Ascending aorta (tissue), 2 donors: Measurements from ENCODE around the gene PRTFDC1. TPM values are rescaled to one million over a fixed set of nuclear protein-coding genes. Genes with fewer than 3 reads are reported as not detected.

ENCODE experiments used
- DNase-seq, 2 donors: peaks; one replicate each; pipeline ENCODE4 v3.0.0-alpha.2; 2019; ENCODE audit warnings: low spot score in 2 of 2
- H3K27ac ChIP-seq, 2 donors: fragments of 200-600 bp; sonication (generic); one replicate each; pipeline ENCODE4 v1.5.1; 2016 to 2017; ENCODE audit warnings: mild to moderate bottlenecking in 1 of 2
- H3K27me3 ChIP-seq: fragments of 200-600 bp; sonication (generic); one replicate; pipeline ENCODE4 v1.5.1; 2017
- H3K36me3 ChIP-seq, 2 donors: fragments of 200-600 bp; sonication (generic); one replicate each; pipeline ENCODE4 v1.5.1; 2016
- H3K4me1 ChIP-seq, 2 donors: fragments of 200-600 bp; sonication (generic); one replicate each; pipeline ENCODE4 v1.5.1; 2016 to 2017; ENCODE audit warnings: mild to moderate bottlenecking in 1 of 2
- H3K4me3 ChIP-seq, 2 donors: fragments of 200-600 bp; sonication (generic); one replicate each; pipeline ENCODE4 v1.5.1; 2016 to 2017; ENCODE audit warnings: mild to moderate bottlenecking in 1 of 2
- H3K9me3 ChIP-seq, 2 donors: fragments of 200-600 bp; sonication (generic); one replicate each; pipeline ENCODE4 v1.5.1; 2016
- intact Hi-C: fragments of 100-400 bp; cut with DNase I; formaldehyde crosslinking; loops from one replicate; pipeline ENCODE4 v1.15.1; 2023
- total RNA-seq: library from RNA; depleted of rRNA; stranded (reverse); fragments of >200 nt; gene quantifications from one replicate; pipeline ENCODE4 v1.1.0, GENCODE V29; 2016
- TF ChIP-seq, protein P1 (sequence below), 3 experiments: fragments of 200-600 bp in 2 of 3; fragments of 450-650 bp in 1 of 3; sonication (generic) in 2 of 3; IDR thresholded peaks; one replicate each; pipeline ENCODE4 v1.5.1; 2016 to 2019; ENCODE audit warnings: antibody characterized with exemption in 3 of 3, mild to moderate bottlenecking in 1 of 3, moderate library complexity in 1 of 3

PRTFDC1 gene
- total RNA-seq, 1 donor from 2014 or later = 3.6 TPM

DNA sequence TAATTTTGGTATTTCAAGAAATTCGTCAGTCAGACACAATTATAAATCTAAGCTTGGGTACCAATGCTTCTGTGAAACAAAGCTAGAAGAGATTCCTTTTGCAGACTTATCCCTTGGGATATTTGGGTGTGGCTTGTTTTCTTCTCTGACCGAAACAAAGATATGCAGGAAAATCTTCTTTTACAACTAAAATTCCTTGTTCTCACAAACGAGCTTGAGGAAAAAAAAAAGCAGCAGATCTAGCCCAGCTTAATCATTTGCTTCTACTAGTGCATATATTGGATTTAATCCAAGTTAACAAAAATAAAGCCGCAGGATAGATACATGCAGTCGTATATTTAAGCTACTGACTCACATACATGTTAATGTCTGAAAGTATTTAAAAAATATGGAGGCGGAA lies 104.2 kb downstream of the PRTFDC1 start:
- H3K36me3 ChIP-seq = no peaks in the 10 kb centered on the region
- intact Hi-C loops = no loop called here
- TF ChIP-seq, protein P1, sequence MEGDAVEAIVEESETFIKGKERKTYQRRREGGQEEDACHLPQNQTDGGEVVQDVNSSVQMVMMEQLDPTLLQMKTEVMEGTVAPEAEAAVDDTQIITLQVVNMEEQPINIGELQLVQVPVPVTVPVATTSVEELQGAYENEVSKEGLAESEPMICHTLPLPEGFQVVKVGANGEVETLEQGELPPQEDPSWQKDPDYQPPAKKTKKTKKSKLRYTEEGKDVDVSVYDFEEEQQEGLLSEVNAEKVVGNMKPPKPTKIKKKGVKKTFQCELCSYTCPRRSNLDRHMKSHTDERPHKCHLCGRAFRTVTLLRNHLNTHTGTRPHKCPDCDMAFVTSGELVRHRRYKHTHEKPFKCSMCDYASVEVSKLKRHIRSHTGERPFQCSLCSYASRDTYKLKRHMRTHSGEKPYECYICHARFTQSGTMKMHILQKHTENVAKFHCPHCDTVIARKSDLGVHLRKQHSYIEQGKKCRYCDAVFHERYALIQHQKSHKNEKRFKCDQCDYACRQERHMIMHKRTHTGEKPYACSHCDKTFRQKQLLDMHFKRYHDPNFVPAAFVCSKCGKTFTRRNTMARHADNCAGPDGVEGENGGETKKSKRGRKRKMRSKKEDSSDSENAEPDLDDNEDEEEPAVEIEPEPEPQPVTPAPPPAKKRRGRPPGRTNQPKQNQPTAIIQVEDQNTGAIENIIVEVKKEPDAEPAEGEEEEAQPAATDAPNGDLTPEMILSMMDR (IDR thresholded peaks at IDR 0.05) = no peak
- DNase-seq = no peak
- H3K4me3 ChIP-seq = no peak overlapping the region
- H3K4me1 ChIP-seq = no peaks in the 10 kb centered on the region
- no peaks in the 10 kb centered on the region for H3K9me3 ChIP-seq
- H3K27ac ChIP-seq = no peak overlapping the region
- no peaks in the 10 kb centered on the region for H3K27me3 ChIP-seq

DNA sequence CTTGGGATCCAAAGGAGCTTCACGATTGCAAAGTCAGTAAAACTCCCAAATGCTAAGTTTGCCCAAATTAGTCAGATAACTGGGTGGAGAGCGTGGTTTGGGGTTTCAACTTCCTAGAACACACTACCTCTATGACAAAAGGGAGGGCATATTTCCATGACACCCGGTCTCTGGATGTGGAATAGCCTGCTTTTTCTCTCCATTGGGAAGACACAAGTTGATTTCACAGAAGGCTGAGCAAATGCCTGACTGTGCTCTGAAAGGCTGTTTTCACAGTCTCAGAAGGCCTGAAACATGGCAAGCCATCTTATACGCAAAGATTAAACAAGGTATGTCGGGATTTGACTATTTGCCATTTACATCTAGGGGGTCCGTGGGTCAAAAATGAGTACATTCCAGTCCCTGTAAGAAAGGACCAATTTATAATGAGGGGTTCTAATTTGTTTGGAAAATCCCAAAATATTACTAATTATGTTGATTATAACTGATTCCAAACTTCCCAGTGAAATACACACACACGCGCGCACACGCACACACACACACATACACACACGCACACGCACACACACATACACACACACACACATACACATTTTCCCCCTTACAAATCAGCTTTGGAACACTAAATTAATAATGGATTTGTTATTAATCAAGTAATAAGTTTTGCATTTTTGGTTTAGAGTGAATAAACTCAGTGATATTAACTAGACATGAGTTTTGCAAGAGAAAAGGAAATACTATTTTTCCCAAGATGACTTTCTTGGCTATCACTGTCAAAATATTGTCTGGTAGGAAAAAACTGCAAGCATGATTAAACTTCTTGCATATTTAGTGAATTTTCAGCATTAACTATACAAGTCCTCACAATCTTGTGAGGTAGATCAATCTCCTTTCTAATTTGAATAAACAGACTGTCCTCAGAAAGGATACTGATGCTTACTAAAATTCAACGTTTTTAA lies 105.0 kb downstream of the PRTFDC1 start:
- H3K27ac ChIP-seq = no peak overlapping the region
- H3K4me3 ChIP-seq = no peak overlapping the region
- DNase-seq = no peak
- H3K9me3 ChIP-seq = no peaks in the 10 kb centered on the region
- no peaks in the 10 kb centered on the region for H3K36me3 ChIP-seq
- TF ChIP-seq, protein P1 (IDR thresholded peaks at IDR 0.05) = no peak
- H3K27me3 ChIP-seq = no peaks in the 10 kb centered on the region
- H3K4me1 ChIP-seq = no peaks in the 10 kb centered on the region
- intact Hi-C loops = no loop called here

DNA sequence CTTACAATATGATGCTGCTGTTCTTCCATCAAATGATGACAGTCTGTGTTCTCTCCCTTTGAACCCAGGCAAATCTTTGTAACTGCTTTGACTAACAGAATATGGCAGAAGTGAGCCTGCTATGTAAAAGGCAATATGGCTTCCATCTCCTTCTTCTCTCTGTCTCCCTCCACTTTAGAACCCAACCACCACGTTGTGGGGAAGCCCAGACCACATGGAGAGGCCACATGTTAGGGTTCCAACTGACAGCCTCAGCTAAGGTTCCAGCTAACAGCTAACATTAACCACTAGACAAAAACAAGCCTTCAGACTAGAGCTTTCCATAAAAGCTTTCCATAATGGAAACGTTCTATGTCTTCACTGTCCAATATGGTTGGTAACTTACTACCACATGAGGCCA lies 107.7 kb downstream of the PRTFDC1 start:
- Histone ChIP-seq H3K27ac (no peak overlapping the region), H3K36me3 (no peaks in the 10 kb centered on the region), H3K4me1 (no peaks in the 10 kb centered on the region), H3K4me3 (no peak overlapping the region), H3K9me3 (no peaks in the 10 kb centered on the region), H3K27me3 (no peaks in the 10 kb centered on the region)
- TF ChIP-seq, protein P1 (IDR thresholded peaks at IDR 0.05) = no peak
- DNase-seq = no peak
- intact Hi-C loops = no loop called here

DNA sequence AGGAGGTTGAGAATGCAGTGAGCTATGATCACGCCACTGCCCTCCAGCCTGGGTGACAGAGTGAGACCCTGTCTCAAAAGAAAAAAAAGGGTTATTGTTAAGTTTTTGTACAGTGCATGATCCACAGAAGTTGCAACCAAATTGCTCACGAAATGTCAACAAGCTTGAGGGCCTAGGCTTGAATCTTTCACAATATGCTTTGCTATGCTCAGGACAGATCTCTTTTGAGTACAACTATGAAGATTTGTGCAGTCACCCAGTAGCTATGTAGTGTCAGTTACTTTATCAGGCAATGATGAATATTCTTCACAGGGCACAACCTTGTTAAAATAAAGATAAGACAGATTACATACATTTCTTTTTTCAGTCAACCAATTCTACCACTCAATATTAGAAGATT lies 109.2 kb downstream of the PRTFDC1 start:
- Histone ChIP-seq H3K36me3 (no peaks in the 10 kb centered on the region), H3K9me3 (no peaks in the 10 kb centered on the region), H3K4me1 (no peaks in the 10 kb centered on the region), H3K27me3 (no peaks in the 10 kb centered on the region), H3K27ac (no peak overlapping the region), H3K4me3 (no peak overlapping the region)
- DNase-seq = no peak
- TF ChIP-seq, protein P1 (IDR thresholded peaks at IDR 0.05) = no peak
- intact Hi-C loops = no loop called here

DNA sequence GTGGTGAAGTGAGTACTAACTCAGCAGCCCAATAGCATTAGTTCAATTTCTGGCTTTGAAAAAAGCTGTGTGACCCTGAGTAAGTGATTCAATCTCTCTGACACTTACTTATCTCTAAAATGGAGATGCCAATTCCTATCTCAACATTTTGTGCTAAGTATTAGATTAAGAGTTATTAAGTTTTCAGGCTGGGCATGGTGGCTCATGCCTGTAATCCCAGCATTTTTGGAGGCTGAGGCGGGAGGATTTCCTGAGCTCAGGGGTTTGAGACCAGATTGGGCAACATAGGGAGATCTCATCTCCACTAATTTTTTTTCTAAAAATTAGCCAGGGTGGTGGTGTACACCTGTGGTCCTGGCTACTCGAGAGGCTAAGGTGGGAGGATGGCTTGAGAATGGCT lies 109.5 kb downstream of the PRTFDC1 start:
- no peak for DNase-seq
- Histone ChIP-seq H3K4me3 (no peak overlapping the region), H3K4me1 (no peaks in the 10 kb centered on the region), H3K27me3 (no peaks in the 10 kb centered on the region), H3K36me3 (no peaks in the 10 kb centered on the region), H3K9me3 (no peaks in the 10 kb centered on the region), H3K27ac (no peak overlapping the region)
- intact Hi-C loops = no loop called here
- TF ChIP-seq, protein P1 (IDR thresholded peaks at IDR 0.05) = no peak
